HEK293T (cell line): ENCODE results near the gene IBSP.

Source experiments
- BHLHE40 ChIP-seq: fragments of 450-650 bp; IDR thresholded peaks from 2 replicates; pipeline ENCODE4 v1.6.1; 2016; ENCODE audit warnings: mild to moderate bottlenecking, moderate library complexity, borderline replicate concordance
- ELF4 ChIP-seq: fragments of 450-650 bp; IDR thresholded peaks from 2 replicates; pipeline ENCODE4 v1.6.1; 2017; ENCODE audit warnings: antibody characterized with exemption
- FOXK2 ChIP-seq: fragments of 450-650 bp; IDR thresholded peaks from 2 replicates; pipeline ENCODE4 v1.6.1; 2016; ENCODE audit warnings: mild to moderate bottlenecking
- FOXM1 ChIP-seq: fragments of 450-650 bp; IDR thresholded peaks from 2 replicates; pipeline ENCODE4 v1.6.1; 2017; ENCODE audit warnings: mild to moderate bottlenecking, borderline replicate concordance
- LEF1 ChIP-seq: fragments of 450-650 bp; IDR thresholded peaks from 2 replicates; pipeline ENCODE4 v1.6.1; 2017; ENCODE audit warnings: mild to moderate bottlenecking, borderline replicate concordance
- NFRKB ChIP-seq: fragments of 450-650 bp; IDR thresholded peaks from 2 replicates; pipeline ENCODE4 v1.6.1; 2016; ENCODE audit warnings: mild to moderate bottlenecking, moderate library complexity
- SP1 ChIP-seq: fragments of 450-650 bp; IDR thresholded peaks from 2 replicates; pipeline ENCODE4 v1.6.1; 2017
- TARDBP ChIP-seq: fragments of 450-650 bp; IDR thresholded peaks from 2 replicates; pipeline ENCODE4 v1.6.1; 2016

DNA sequence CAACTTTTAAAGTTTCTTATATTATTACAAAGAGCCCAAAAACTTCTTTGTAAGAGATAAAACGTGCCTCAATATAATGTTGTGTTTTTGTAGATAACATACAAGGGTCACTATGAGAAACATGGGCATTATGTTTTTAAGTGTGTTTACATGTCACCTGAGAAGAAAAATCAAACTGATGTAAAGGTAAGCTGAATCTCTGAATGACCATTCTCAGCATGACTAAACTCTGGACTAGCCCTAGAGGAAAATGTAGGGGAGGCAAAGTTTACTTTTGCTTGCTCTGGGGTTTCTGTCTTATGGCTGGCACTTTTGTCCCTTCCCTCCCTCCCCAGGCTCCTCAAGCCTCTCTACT lies 40.2 kb downstream of the IBSP start:
- no peak for TF ChIP-seq NFRKB
- no peak for TF ChIP-seq BHLHE40
- TF ChIP-seq FOXM1, result no peak
- TF ChIP-seq ELF4, result no peak
- TF ChIP-seq FOXK2, result no peak
- no peak for TF ChIP-seq SP1
- TF ChIP-seq TARDBP, result no peak
- no peak for TF ChIP-seq LEF1
